Lower lobe of right lung (tissue), 2 donors: ENCODE measurements around the gene PPP1R37. TPM values are rescaled to one million over a fixed set of nuclear protein-coding genes. Genes with fewer than 3 reads are reported as not detected.
A peak's percentile ranks its signal among the peaks of the same experiment; 100 is the strongest.

ENCODE experiments used
- ATAC-seq, 2 donors: fragments of 200-7000 bp; cut with Tn5 transposase; one replicate each; pipeline ENCODE4 v1.9.1; 2020 to 2022; ENCODE audit warnings: mild to moderate bottlenecking in 2 of 2, moderate library complexity in 2 of 2
- DNase-seq: peaks from one replicate; pipeline ENCODE4 v3.0.0-alpha.2; 2020
- H3K27ac ChIP-seq: fragments of 200-600 bp; one replicate; pipeline ENCODE4 v1.8.0; 2022
- H3K27me3 ChIP-seq: fragments of 200-600 bp; one replicate; pipeline ENCODE4 v1.8.0; 2022; ENCODE audit warnings: low read depth
- H3K36me3 ChIP-seq: fragments of 200-600 bp; one replicate; pipeline ENCODE4 v1.8.0; 2022; ENCODE audit warnings: mild to moderate bottlenecking
- H3K4me1 ChIP-seq: fragments of 200-600 bp; one replicate; pipeline ENCODE4 v1.8.0; 2022
- H3K4me3 ChIP-seq: fragments of 200-600 bp; one replicate; pipeline ENCODE4 v1.8.0; 2022; ENCODE audit warnings: mild to moderate bottlenecking
- H3K9me3 ChIP-seq: fragments of 200-600 bp; one replicate; pipeline ENCODE4 v1.8.0; 2022
- intact Hi-C: fragments of 100-400 bp; cut with DNase I; formaldehyde crosslinking; loops from one replicate; pipeline ENCODE4 v1.11.0; 2022
- long read RNA-seq: library from polyadenylated mRNA; unstranded; transcript quantifications from one replicate; pipeline ENCODE4 v2.0.0, GENCODE V29; 2021
- total RNA-seq: library from RNA; stranded (reverse); fragmentation: NEBNext Ultra II Directional; extraction: Animal tissue kit (Norgen Biotek cat#: 25700); gene quantifications from one replicate; pipeline ENCODE4 v1.2.1, GENCODE V29; 2021
- TF ChIP-seq, protein P1 (sequence below): fragments of 200-600 bp; IDR thresholded peaks from one replicate; pipeline ENCODE4 v1.8.0; 2022; ENCODE audit warnings: antibody characterized with exemption, mild to moderate bottlenecking
- donor health status: DM: no; HTN: yes; CAD: no; lungs with severe emphysema.

The PPP1R37 gene, protein sequence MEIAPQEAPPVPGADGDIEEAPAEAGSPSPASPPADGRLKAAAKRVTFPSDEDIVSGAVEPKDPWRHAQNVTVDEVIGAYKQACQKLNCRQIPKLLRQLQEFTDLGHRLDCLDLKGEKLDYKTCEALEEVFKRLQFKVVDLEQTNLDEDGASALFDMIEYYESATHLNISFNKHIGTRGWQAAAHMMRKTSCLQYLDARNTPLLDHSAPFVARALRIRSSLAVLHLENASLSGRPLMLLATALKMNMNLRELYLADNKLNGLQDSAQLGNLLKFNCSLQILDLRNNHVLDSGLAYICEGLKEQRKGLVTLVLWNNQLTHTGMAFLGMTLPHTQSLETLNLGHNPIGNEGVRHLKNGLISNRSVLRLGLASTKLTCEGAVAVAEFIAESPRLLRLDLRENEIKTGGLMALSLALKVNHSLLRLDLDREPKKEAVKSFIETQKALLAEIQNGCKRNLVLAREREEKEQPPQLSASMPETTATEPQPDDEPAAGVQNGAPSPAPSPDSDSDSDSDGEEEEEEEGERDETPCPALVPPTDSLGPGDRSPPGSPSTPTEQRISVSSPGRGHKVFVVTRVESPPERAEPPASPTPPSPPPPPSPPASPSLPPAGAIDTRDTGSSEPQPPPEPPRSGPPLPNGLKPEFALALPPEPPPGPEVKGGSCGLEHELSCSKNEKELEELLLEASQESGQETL
- total RNA-seq, result 29.1 TPM
- long read RNA-seq, partial matches to known transcripts, result 0 of 14 reads
- long read RNA-seq, other reads (novel, unspliced or antisense), result 9 of 14 reads

DNA sequence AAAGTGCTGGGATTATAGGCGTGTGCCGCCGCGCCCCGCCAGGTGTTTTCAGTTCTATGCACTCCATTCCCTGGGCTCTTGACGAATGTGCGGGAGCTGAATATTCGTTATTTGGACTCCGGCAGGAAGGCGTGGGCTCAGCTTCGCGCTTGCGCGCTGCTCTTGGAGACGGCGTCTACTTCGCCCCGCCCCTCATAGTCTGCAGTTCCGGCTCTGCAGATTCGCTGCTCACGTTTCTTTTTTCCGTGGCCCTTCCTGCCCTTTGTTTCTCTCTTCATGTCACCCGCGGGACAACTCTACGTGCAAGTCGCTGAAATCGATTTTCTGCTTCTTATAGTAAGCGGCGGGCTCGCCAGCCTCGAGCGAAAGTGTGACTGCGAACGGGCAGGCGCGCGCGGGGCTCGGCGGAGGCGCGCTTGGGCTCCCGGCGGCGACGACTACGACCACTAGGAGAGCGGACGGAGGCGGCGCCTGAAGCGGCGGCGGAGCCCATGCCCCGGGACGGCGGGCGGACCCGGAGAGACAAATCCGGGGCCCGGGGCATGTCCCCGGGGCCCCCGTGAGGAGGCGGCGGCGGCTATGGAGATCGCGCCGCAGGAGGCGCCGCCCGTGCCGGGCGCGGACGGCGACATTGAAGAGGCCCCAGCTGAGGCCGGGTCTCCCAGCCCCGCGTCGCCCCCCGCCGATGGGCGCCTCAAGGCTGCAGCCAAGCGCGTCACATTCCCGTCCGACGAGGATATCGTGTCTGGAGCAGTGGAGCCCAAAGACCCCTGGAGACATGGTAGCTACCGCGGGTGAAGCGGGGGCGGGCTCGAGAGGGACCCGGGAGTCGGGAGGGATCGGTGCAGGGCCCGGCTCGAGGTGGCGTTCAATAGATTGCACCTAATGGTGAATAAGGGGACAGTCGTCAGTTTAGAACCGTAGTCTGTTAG lies at the start of gene PPP1R37:
Gene PPP1R37, plus strand, starts transcription at position 433 of the 932 bp plus-strand sequence. Its CDS starts 147 bp downstream, at position 580.
- peak within 1 kb of the TSS; percentile 97 for H3K4me3 ChIP-seq
- peak within 1 kb of the TSS; percentile 93 for H3K27ac ChIP-seq
- DNase-seq (peak; percentile 98), ATAC-seq (peak; percentile 95)
- no peaks in the 10 kb centered on the region for H3K9me3 ChIP-seq
- TF ChIP-seq, protein P1, sequence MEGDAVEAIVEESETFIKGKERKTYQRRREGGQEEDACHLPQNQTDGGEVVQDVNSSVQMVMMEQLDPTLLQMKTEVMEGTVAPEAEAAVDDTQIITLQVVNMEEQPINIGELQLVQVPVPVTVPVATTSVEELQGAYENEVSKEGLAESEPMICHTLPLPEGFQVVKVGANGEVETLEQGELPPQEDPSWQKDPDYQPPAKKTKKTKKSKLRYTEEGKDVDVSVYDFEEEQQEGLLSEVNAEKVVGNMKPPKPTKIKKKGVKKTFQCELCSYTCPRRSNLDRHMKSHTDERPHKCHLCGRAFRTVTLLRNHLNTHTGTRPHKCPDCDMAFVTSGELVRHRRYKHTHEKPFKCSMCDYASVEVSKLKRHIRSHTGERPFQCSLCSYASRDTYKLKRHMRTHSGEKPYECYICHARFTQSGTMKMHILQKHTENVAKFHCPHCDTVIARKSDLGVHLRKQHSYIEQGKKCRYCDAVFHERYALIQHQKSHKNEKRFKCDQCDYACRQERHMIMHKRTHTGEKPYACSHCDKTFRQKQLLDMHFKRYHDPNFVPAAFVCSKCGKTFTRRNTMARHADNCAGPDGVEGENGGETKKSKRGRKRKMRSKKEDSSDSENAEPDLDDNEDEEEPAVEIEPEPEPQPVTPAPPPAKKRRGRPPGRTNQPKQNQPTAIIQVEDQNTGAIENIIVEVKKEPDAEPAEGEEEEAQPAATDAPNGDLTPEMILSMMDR, result peak; percentile 38
- intact Hi-C loops, result no loop called here
- H3K4me1 ChIP-seq, result peaks cover 47% of the 10 kb centered on the region
- no peaks in the 10 kb centered on the region for H3K27me3 ChIP-seq
- H3K36me3 ChIP-seq, result peaks cover 14% of the 10 kb centered on the region

DNA sequence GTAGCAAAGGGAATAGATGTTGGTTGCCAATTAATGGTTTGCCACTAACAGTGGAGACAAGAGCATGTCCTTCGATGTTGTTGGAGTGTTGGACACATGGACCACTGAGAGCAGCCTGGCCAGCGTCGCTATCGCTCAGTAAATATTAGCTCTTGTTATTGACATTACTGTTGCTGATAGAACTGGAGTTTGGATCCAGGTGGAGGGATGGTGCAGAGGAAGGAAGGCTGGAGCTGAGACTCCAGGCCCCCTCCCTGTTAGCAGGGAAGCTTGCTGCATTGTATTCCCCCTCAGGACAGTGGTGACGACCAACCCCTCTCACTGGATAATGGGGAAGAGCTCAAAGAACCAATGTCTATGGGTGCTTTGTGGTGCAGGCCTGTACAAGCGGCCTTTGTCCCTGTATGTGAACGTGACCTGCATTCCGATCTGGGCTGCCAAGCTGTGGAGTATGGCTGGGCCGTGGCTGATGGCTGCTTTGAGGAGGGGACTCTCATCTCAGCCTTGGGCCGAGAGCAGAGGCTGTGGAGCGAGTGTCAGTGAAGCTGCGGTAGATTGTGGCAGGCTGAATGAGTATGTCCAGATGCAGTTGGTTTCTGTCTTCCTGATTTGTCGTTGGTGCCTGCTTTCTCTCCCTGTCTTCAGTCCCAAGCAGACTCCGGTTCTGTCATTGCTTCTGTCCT lies 47.2 kb upstream of the PPP1R37 start:
- Histone ChIP-seq H3K27ac (peak overlapping the region; percentile 4), H3K9me3 (no peaks in the 10 kb centered on the region), H3K4me3 (no peak overlapping the region), H3K4me1 (peaks cover 42% of the 10 kb centered on the region), H3K27me3 (no peaks in the 10 kb centered on the region), H3K36me3 (peaks cover 64% of the 10 kb centered on the region)
- peak; percentile 8 to 66 for ATAC-seq
- no peak for DNase-seq
- TF ChIP-seq, protein P1, result no peak
- intact Hi-C loops, result no loop called here

DNA sequence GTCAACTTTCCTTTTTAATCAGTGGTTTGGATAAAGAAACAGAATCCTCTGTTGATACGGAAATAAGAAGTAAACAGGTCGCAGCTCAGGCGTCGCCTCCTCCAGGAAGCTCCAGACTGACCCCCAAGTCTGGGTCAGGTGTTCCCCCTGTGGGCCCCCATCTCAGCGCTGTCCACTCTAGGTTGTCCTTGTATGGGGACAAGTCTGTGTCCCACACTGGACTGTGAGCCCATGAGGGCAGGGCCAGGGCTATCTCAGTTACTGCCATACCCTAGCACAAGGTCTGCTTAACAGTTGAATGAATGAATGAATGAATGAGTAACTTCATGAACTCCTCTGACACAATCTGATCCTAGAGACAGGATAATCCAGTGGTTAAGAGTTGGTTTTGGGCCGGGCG lies 46.6 kb upstream of the PPP1R37 start:
- no peak for ATAC-seq
- Histone ChIP-seq H3K36me3 (peaks cover 59% of the 10 kb centered on the region), H3K27ac (no peak overlapping the region), H3K9me3 (no peaks in the 10 kb centered on the region), H3K4me3 (no peak overlapping the region), H3K4me1 (peaks cover 36% of the 10 kb centered on the region), H3K27me3 (no peaks in the 10 kb centered on the region)
- TF ChIP-seq, protein P1, result no peak
- intact Hi-C loops, result no loop called here
- no peak for DNase-seq

DNA sequence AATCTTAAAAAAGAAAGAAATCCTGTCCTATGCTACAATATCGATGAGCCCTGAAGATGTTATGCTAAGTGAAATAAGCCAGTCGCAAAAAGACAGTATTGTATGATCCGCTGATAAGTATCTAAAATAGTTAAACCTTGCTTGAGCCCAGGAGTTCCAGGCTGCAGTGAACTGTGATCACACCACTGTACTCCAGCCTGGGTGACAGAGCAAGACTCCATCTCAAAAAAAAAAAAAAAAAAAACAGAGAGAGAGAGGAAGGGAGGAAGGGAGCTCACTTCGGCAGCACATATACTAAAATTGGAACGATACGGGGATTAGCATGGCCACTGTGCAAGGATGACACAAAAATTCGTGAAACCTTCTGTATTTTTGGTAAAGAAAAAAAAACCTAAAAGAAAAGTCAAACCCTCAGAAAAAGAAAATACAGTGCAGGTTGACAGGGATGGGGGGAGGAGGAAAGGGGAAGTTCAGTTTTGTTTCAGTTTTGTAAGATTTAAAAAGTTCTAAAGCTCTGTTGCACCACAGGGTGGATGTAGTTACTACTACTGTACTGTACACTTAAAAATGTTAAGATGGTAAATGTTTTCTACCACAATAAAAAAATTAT lies 45.7 kb upstream of the PPP1R37 start:
- no peaks in the 10 kb centered on the region for H3K9me3 ChIP-seq
- ATAC-seq, result peak in 1 of 2 donors; percentile 57
- H3K4me1 ChIP-seq, result peaks cover 32% of the 10 kb centered on the region
- peaks cover 56% of the 10 kb centered on the region for H3K36me3 ChIP-seq
- TF ChIP-seq, protein P1, result no peak
- DNase-seq, result no peak
- intact Hi-C loops, result no loop called here
- no peaks in the 10 kb centered on the region for H3K27me3 ChIP-seq
- no peak overlapping the region for H3K4me3 ChIP-seq
- H3K27ac ChIP-seq, result no peak overlapping the region
